ENCODE measurements around the gene SEC14L1.

Gene SEC14L1

DNA sequence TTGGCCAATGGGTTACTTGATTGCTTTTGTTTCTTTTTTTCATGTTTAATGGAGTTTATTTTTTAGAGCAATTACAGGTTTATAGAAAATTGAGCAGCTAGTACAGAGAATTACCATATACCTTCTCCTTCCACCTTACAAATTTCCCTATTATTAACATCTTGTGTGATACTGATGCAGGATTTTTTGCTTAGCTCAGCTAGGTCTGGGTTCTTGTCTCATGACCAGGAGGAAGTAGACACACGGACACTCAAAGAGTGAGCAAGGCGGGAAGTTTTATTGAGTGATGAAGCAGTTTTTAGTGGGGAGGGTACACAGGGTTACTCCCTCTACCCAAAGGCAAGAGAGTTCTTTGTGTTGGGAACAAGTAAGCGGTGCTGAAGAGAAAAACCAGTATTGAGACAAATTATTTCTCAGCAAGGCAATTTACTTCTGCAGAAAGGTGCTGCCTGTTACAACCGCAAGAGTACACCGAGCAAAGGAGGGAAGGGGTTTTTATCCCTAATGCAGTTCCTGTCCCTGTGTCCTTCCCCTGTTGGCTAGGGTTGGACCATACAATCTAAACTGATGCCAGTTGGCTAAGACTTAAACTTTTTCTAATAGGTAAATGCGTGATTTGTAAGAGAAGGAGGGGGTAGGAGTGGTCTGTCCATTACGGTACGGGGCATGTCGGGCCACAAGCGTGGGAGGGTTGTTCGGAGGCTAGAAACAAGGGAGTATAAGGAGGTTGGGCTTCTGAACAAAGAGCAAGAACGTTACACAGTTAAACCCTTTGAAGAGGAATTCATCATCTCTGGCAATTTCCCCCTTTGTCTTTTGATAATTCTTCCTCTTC lies 26.9 kb downstream of the SEC14L1 start:
- TF ChIP-seq, protein P1, sequence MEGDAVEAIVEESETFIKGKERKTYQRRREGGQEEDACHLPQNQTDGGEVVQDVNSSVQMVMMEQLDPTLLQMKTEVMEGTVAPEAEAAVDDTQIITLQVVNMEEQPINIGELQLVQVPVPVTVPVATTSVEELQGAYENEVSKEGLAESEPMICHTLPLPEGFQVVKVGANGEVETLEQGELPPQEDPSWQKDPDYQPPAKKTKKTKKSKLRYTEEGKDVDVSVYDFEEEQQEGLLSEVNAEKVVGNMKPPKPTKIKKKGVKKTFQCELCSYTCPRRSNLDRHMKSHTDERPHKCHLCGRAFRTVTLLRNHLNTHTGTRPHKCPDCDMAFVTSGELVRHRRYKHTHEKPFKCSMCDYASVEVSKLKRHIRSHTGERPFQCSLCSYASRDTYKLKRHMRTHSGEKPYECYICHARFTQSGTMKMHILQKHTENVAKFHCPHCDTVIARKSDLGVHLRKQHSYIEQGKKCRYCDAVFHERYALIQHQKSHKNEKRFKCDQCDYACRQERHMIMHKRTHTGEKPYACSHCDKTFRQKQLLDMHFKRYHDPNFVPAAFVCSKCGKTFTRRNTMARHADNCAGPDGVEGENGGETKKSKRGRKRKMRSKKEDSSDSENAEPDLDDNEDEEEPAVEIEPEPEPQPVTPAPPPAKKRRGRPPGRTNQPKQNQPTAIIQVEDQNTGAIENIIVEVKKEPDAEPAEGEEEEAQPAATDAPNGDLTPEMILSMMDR (IDR thresholded peaks at IDR 0.05): no peak

DNA sequence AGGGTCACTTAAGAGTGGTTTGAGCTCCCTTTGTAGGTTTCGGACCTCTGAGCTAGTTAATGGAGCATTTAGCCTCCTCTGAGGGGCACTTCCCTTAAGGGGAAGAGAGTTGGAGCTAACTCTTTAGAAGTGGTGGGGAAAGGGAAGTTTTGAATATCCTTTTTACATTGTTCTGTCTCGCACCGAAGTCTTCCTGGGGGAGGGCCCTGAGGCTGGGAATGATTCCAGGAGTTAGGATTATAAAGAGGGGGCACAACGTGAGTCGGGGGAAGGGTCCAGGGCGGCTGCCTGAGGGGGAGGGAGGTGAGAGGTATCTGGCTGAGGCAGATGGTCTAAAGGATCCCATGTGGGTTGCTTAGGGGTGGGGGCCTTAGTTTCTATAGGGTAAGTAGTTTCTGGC lies 32.3 kb downstream of the SEC14L1 start:
- TF ChIP-seq, protein P1 (IDR thresholded peaks at IDR 0.05): no peak

DNA sequence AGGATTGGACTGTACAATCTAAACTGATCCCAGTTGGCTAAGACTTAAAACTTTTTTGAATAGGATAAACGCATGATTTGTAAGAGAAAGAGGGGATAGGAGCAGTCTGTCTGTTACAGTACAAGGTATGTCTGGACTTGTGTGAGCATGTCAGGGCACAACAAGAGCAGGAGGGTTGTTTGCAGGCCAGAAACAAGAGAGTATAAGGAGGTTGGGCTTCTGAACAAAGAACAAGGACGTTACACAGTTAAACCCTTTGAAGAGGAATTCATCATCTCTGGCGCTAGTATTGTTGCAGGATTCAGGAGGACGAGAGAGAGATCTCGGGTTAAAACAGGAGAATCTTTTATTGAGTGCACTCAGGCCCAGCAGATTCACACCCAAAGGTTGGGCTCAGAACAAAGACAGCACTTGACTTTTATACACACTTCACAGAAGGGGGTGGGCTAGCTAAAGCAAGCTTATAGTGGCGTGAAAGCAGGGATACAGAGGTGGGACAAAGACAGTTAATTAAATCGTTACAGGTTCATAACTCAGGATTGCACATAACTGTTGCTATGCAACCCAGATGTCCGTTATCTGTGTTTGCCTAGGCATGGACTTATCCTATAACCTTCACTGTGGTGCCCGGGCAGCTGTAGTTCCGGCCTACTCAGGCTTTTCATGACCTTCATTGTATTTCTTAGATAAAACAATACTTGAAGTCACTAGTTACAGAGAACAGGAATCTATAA lies 34.3 kb downstream of the SEC14L1 start:
- TF ChIP-seq, protein P1 (IDR thresholded peaks at IDR 0.05): no peak

DNA sequence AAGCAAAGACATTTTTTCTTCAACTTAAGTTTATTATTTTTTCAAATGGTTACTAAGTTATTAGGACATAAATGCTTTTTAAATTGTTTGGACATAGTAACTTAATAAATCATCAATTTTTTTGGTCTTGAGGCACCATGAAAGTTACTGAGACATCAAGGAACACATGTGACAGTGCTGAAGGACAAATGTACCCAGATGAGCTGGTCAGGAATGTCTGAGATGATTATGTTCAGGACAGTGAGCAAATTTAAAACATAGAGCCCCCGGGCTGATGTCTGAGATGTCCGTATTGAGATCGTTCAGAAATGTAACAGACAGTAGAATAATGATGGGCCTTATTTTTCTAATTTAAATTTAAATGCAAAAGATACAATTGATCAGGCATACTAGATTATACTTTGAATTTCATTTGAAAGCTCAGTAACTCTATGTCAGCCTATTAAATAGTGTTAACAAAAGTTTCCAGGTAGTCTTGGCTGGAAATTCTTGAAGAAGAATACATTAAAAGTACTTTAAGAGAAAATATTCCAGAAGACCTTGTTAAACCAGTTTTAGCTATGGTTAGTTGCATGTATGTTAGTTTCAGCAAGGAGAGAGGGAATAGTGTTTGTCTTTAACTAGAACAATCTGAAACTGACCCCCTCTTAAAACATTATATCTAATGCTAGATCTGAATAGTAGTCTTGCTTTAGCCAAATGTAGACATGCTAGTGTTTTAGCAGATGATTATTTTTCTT lies 36.4 kb downstream of the SEC14L1 start:
- TF ChIP-seq, protein P1 (IDR thresholded peaks at IDR 0.05): no peak

DNA sequence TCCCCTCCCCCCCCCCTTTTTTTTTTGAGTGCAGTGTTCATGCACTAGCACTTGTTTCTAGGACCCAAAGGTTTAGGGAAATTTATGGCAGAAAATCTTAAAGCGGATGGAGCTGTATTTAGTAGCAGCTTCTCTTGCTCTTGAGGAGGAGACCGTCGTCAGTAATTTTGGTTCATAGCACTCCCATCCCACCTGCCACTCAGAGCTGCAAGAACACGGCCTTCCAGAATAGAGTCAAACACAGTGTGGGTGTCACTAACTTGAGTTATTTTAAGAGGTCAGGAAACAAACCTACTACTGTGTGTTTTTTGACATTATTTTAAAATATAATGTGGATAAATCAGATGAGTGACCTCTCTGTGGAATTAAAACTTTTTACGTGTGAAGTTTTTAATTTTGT lies 37.3 kb downstream of the SEC14L1 start:
- TF ChIP-seq, protein P1 (IDR thresholded peaks at IDR 0.05): no peak

DNA sequence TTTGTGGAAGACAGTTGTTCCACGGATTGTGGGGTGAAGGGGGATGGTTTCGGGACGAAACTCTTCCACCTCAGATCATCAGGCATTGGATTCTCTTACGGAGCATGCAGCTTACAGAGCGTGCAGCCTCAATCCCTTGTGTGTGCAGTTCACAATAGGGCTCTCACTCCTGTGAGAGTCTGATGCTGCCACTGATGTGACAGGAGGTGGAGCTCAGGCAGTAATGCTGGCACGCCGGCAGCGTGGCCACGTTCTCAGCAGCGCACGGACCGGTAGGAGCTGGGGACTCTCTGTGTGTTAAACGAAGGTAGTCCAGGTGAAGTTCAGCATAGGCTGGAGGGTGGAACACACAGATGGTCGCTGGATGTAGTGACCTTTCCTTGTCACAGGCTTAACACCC lies 37.8 kb downstream of the SEC14L1 start:
- TF ChIP-seq, protein P1 (IDR thresholded peaks at IDR 0.05): no peak

DNA sequence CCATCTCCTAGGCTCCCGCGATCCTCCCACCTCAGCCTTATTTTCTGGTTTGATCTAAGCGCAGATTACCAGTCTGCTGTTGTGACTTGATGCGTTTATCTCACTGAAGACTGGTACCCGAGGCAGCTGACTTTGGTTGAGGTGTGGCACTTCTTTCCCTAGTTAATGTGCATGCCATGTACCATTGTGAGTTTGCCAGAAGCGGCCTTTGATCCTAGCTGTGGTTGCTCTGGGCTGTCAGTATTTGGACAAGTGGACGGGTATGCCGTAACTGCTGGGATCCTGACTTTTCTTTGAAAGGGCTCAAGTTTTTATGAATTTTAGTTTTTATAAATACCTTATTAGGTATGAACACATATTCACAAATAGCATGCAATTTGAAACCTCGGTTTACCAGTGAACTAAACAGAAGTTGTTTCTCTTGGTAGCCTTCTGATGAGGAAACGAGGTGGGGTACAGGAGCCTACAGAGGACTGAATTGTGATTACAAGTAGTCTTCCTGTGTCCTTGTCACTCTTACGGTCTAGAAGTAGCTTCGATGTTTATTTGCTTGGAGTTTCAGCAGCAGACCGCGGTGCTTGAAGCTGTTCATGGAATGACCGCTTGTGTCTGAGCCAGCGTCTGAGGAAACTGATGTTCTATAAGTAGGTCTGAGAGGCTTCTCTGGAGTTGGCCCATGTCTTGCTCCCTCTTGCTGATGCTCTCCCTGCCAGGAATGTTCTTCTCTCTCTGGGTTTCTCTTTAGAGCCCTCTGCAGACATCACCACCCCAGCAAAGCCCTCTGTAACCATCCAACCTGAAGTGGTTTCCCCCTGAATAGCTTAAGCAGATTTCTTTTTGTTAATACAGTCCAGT lies 40.0 kb downstream of the SEC14L1 start:
- TF ChIP-seq, protein P1 (IDR thresholded peaks at IDR 0.05): no peak
